GM12878 (cell line): ENCODE measurements around the gene MMP7. TPM values are rescaled to one million over a fixed set of nuclear protein-coding genes. Genes with fewer than 3 reads are reported as not detected.
A peak's percentile ranks its signal among the peaks of the same experiment; 100 is the strongest.

Experiments used
- BCLAF1 ChIP-seq: fragments of 450-650 bp; IDR thresholded peaks from 2 replicates; pipeline ENCODE4 v1.6.1; 2017; ENCODE audit warnings: antibody characterized with exemption, mild to moderate bottlenecking, moderate library complexity
- EED ChIP-seq: sonication (generic); IDR thresholded peaks from 2 replicates; pipeline ENCODE4 v1.6.1; 2016; ENCODE audit warnings: antibody characterized with exemption, low read depth
- IKZF1 ChIP-seq: fragments of 450-650 bp; conservative IDR thresholded peaks from 2 replicates; pipeline ENCODE4 v1.6.1; 2017; ENCODE audit warnings: antibody characterized with exemption, mild to moderate bottlenecking
- IKZF2 ChIP-seq, 2 experiments: fragments of 450-650 bp; IDR thresholded peaks; 2 replicates each; pipeline ENCODE4 v1.6.1; 2017; ENCODE audit warnings: mild to moderate bottlenecking in 2 of 2, moderate library complexity in 2 of 2
- RAD21 ChIP-seq: IDR thresholded peaks from 2 replicates; pipeline ENCODE4 v1.6.1; 2011; ENCODE audit warnings: mild to moderate bottlenecking, low read depth, low read length, moderate library complexity; ENCODE audit not compliant: insufficient read depth
- YY1 ChIP-seq: IDR thresholded peaks from 2 replicates; pipeline ENCODE4 v1.6.1; 2011; ENCODE audit warnings: low read depth, mild to moderate bottlenecking, low read length
- polyA plus RNA-seq, 11 experiments: library from polyadenylated mRNA; depleted of rRNA in 4 of 11; unstranded in 6 of 11; stranded (reverse) in 5 of 11; fragments of >200 nt; fragmentation: Nextera tagmentation in 4 of 11; fragmentation: Illumina TruSeq in 1 of 11; extraction: Ambion mirVana in 4 of 11; extraction: Trizol in 1 of 11; gene quantifications; 1 replicate in 1 of 11; 2 replicates in 10 of 11; pipeline versions ENCODE4 v1.2.1 to v1.2.3, GENCODE V29; 2011 to 2016; ENCODE audit warnings: inconsistent platforms in 2 of 11, missing spikeins in 2 of 11, low read depth in 1 of 11
- total RNA-seq, 4 experiments: library from RNA; depleted of rRNA in 3 of 4; stranded (reverse); fragments of >200 nt in 3 of 4; fragmentation: Illumina TruSeq in 1 of 4; extraction: Trizol in 1 of 4; gene quantifications; 2 replicates each; pipeline versions ENCODE4 v1.2.1 to v1.2.3, GENCODE V29; 2013 to 2021
- TF ChIP-seq, protein P1 (sequence below), 3 experiments: IDR thresholded peaks in 2 of 3; conservative IDR thresholded peaks in 1 of 3; 2 replicates each; pipeline ENCODE4 v1.5.1; 2011; ENCODE audit warnings: low read depth in 3 of 3, low read length in 3 of 3, mild to moderate bottlenecking in 3 of 3, control low read depth in 2 of 3, moderate library complexity in 2 of 3, inconsistent platforms in 1 of 3, mixed read lengths in 1 of 3; ENCODE audit not compliant: control insufficient read depth in 2 of 3, insufficient read depth in 1 of 3; ENCODE audit errors: extremely low read depth in 1 of 3

MMP7 gene
- total and polyA plus RNA-seq, 10 of the 15 experiments (the other 5 are each of a cell fraction or from before 2014, with no cell fraction given): 0.63 to 18.0 (median 1.1) TPM

GRCh38 chr11:102534261-102534872, 3.8 kb upstream of the MMP7 start (continued):
- TF ChIP-seq, protein P1, sequence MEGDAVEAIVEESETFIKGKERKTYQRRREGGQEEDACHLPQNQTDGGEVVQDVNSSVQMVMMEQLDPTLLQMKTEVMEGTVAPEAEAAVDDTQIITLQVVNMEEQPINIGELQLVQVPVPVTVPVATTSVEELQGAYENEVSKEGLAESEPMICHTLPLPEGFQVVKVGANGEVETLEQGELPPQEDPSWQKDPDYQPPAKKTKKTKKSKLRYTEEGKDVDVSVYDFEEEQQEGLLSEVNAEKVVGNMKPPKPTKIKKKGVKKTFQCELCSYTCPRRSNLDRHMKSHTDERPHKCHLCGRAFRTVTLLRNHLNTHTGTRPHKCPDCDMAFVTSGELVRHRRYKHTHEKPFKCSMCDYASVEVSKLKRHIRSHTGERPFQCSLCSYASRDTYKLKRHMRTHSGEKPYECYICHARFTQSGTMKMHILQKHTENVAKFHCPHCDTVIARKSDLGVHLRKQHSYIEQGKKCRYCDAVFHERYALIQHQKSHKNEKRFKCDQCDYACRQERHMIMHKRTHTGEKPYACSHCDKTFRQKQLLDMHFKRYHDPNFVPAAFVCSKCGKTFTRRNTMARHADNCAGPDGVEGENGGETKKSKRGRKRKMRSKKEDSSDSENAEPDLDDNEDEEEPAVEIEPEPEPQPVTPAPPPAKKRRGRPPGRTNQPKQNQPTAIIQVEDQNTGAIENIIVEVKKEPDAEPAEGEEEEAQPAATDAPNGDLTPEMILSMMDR (IDR thresholded peaks at IDR 0.05 in 2 of 3, conservative IDR thresholded peaks at IDR 0.05 in 1 of 3; ENCODE audit: control insufficient read depth in 2 of 3, extremely low read depth in 1 of 3, insufficient read depth in 1 of 3, low read depth in 3 of 3, low read length in 3 of 3): peak; percentile 29 to 41 (median 35); a peak in 5 of 6 replicates
- TF ChIP-seq YY1 (no peak), BCLAF1 (no peak), RAD21 (peak; percentile 47), EED (peak; percentile 45; the same call in 1 of the 2 replicates), IKZF2 (IDR thresholded peaks at IDR 0.05) (0 out of 4 replicates have a peak, but pooled peaks of 1 of the 2 experiments have one; percentile 26), IKZF1 (0 out of 2 replicates have a peak, but pooled peaks have one; percentile 11)
